ENCODE results near the gene SLC39A11. TPM values are rescaled to one million over a fixed set of nuclear protein-coding genes. Genes with fewer than 3 reads are reported as not detected.

Gene SLC39A11
- total and polyA plus RNA-seq, 2 of the 13 experiments (the other 11 are each of a cell fraction or from before 2014, with no cell fraction given), result 17.2 to 31.5 TPM

- TF ChIP-seq MAF1 (CRISPR knock-in tag; IDR thresholded peaks at IDR 0.05; ENCODE audit: borderline replicate concordance) (no peak), PITX1 (CRISPR knock-in tag; IDR thresholded peaks at IDR 0.05) (0 out of 2 replicates have a peak, but pooled peaks have one; percentile 36), MTA3 (CRISPR knock-in tag; IDR thresholded peaks at IDR 0.05) (no peak), ZNF562 (CRISPR knock-in tag; IDR thresholded peaks at IDR 0.05; ENCODE audit: borderline replicate concordance) (no peak), ZNF605 (CRISPR knock-in tag; IDR thresholded peaks at IDR 0.05) (no peak), PAWR (CRISPR knock-in tag; IDR thresholded peaks at IDR 0.05; ENCODE audit: borderline replicate concordance) (no peak), KDM5B (CRISPR knock-in tag; IDR thresholded peaks at IDR 0.05; ENCODE audit: borderline replicate concordance) (no peak), GLMP (CRISPR knock-in tag; IDR thresholded peaks at IDR 0.05; ENCODE audit: borderline replicate concordance) (no peak), IRF1 (CRISPR knock-in tag; IDR thresholded peaks at IDR 0.05; ENCODE audit: low read depth) (no peak), HOXD1 (CRISPR knock-in tag; IDR thresholded peaks at IDR 0.05) (no peak), SMAD9 (CRISPR knock-in tag; IDR thresholded peaks at IDR 0.05) (no peak), NFE2L1 (CRISPR knock-in tag; IDR thresholded peaks at IDR 0.05; ENCODE audit: borderline replicate concordance) (no peak), HHEX (CRISPR knock-in tag; IDR thresholded peaks at IDR 0.05) (no peak), AKNA (CRISPR knock-in tag; IDR thresholded peaks at IDR 0.05; ENCODE audit: borderline replicate concordance) (no peak), MEIS2 (CRISPR knock-in tag; IDR thresholded peaks at IDR 0.05) (no peak), NFIC (IDR thresholded peaks at IDR 0.05; ENCODE audit: low read length) (no peak), ARNT (IDR thresholded peaks at IDR 0.05) (no peak), KDM2A (CRISPR knock-in tag; IDR thresholded peaks at IDR 0.05; ENCODE audit: borderline replicate concordance, low read depth) (0 out of 2 replicates have a peak, but pooled peaks have one; percentile 28)
- TF ChIP-seq, protein P1, sequence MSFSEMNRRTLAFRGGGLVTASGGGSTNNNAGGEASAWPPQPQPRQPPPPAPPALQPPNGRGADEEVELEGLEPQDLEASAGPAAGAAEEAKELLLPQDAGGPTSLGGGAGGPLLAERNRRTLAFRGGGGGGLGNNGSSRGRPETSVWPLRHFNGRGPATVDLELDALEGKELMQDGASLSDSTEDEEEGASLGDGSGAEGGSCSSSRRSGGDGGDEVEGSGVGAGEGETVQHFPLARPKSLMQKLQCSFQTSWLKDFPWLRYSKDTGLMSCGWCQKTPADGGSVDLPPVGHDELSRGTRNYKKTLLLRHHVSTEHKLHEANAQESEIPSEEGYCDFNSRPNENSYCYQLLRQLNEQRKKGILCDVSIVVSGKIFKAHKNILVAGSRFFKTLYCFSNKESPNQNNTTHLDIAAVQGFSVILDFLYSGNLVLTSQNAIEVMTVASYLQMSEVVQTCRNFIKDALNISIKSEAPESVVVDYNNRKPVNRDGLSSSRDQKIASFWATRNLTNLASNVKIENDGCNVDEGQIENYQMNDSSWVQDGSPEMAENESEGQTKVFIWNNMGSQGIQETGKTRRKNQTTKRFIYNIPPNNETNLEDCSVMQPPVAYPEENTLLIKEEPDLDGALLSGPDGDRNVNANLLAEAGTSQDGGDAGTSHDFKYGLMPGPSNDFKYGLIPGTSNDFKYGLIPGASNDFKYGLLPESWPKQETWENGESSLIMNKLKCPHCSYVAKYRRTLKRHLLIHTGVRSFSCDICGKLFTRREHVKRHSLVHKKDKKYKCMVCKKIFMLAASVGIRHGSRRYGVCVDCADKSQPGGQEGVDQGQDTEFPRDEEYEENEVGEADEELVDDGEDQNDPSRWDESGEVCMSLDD (CRISPR knock-in tag; IDR thresholded peaks at IDR 0.05; ENCODE audit: borderline replicate concordance), result peak; percentile 58; the same call in 1 of the 2 replicates
- TF ChIP-seq, protein P2, sequence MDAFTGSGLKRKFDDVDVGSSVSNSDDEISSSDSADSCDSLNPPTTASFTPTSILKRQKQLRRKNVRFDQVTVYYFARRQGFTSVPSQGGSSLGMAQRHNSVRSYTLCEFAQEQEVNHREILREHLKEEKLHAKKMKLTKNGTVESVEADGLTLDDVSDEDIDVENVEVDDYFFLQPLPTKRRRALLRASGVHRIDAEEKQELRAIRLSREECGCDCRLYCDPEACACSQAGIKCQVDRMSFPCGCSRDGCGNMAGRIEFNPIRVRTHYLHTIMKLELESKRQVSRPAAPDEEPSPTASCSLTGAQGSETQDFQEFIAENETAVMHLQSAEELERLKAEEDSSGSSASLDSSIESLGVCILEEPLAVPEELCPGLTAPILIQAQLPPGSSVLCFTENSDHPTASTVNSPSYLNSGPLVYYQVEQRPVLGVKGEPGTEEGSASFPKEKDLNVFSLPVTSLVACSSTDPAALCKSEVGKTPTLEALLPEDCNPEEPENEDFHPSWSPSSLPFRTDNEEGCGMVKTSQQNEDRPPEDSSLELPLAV (CRISPR knock-in tag; conservative IDR thresholded peaks at IDR 0.05; ENCODE audit: low read depth), result no peak
These were observed 62.0 kb downstream of the SLC39A11 start (continued) for GRCh38 chr17:73030501-73030921.

Data from HepG2 (cell line).